ENCODE results near the gene BCAS3.

The BCAS3 gene

DNA sequence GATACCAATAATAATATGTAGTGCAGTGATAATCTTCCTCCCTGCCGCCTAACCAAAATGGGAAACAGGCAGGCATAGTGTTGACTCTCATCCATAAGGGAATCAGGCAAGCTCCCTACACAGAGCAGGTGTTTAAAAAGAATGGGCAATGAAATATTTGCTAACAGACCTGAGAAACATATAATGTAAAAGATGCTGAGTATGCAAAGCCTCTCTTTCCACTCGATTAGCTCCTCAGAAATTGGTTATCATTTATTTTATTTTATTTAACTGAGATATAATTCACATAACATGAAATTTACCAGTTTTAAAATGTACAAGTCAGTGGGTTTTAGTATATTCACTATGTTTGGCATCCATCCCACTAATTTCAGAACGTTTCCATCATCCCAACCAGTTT lies 404.3 kb downstream of the BCAS3 start:
- no peak for DNase-seq

- no peak for DNase-seq
Measured at GRCh38 chr17:61084260-61084659, 406.6 kb downstream of the BCAS3 start.

- no peak for DNase-seq
Measured at GRCh38 chr17:61087024-61087423, 409.4 kb downstream of the BCAS3 start.

DNA sequence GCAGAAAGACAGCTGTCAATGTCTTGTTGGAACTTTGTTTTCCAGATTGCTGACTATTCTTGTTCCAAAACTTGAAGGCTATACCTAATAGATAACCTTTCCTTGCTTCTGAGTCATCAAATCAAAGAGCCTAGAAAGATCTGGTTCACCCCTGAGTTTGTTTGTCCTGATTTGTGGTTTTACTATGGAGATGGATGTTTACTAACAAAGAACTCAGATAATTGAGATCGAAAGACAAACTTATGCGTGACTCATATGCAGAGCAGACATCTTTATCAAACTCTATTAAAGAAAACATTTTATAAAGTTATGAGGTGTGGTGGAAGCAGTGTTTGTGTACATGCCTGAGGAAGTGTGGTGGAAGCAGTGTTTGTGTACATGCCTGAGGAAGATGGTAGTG lies 410.9 kb downstream of the BCAS3 start:
- DNase-seq = no peak

GRCh38 chr17:61091096-61091495 lies 413.4 kb downstream of the BCAS3 start:
- no peak for DNase-seq

- DNase-seq = no peak
Measured at GRCh38 chr17:61097781-61098180, 420.1 kb downstream of the BCAS3 start.

- DNase-seq = no peak
Measured at GRCh38 chr17:61106354-61106753, 428.7 kb downstream of the BCAS3 start.

DNA sequence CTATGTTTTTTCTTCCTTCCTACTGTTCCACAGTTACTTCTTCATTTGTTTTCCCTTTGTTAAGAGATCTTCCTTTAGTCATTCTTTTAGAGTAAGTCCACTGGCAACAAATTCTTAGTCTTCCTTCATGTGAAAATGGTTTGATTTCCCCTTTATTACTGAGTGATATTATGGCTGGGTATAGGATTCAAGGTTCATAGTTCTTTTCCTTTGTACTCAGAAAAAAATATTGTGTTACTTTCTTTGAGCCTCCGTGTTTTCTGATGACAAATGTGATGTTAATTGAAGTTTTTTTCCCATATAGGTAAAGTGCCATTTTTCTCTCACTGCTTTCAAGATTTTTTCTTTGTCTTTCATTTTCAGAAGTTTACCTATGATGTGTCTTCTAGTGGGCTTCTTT lies 438.9 kb downstream of the BCAS3 start:
- DNase-seq = no peak

- DNase-seq = no peak
Measured at GRCh38 chr17:61117983-61118382, 440.3 kb downstream of the BCAS3 start.

GRCh38 chr17:61118871-61119270 lies 441.2 kb downstream of the BCAS3 start:
- DNase-seq = no peak

- no peak for DNase-seq
Measured at GRCh38 chr17:61122326-61122913, 444.8 kb downstream of the BCAS3 start.

GRCh38 chr17:61124562-61124961 lies 446.9 kb downstream of the BCAS3 start:
- no peak for DNase-seq

GRCh38 chr17:61126473-61127249 lies 449.0 kb downstream of the BCAS3 start:
- DNase-seq = no peak

DNA sequence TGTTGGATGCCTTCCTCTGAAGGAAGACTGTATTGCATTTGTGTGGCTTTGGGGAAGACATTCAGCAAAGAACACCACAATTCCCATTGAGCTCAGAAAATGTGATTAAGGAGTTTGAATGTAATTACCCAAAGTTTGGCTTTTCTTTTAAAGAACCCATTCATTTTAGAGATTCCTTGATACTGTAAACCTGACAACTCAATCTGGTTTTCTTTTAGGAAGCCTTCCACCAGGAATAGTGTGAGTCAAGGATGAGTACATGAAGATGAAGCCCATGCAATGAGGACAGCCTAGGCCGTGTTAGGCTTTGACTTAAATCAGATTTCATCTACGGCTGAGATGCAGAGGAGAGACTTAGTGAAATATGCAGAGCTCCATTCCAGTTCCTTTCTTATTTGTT lies 450.3 kb downstream of the BCAS3 start:
- DNase-seq = no peak

- no peak for DNase-seq
Measured at GRCh38 chr17:61128661-61129115, 451.0 kb downstream of the BCAS3 start.

DNA sequence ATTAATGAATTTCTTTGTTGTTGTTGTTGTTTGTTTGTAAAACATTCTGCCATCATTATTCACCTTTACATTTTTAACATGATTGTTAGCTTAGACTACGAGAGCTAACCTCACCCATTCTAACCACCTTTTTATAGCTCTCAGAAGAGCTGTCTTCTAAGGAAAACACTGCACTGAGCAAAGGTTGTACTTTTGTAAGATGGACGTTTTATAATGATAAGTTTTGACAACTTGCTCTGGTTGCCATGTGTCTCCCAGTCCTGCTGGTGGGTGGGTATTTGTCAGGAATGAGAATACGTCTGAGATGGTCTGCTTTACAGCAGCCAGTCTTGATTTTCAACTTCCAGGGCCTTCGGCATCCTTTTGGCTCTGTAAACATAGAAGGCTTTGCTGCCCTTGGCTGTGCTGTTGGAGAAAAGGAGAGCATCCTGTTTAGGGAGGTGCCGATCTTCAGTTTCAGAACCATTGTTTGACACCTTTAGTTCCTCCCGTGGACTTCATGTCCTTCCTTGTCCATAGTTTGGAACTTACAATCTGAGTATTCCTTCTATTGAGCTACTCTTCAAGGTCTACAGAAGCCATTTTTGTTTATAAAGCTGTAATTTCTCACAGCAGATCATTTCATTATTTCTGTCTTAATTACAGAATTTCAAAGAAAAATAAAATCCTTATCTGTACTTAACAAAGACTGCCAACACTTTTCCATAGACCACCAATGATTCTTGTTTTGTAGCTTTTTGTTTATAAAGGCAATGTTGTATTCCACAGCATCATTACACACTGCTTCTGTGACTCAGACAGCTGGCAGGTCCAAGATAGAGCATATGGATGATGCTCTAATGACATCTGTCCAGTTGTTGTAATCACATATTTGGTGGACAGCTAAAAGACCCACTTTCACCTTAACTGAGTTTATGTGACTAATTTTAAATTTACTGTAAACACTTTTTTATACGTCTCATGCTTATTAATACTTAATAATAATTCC lies 451.9 kb downstream of the BCAS3 start:
- no peak for DNase-seq

- DNase-seq = no peak
Measured at GRCh38 chr17:61130330-61130729, 452.7 kb downstream of the BCAS3 start.

DNA sequence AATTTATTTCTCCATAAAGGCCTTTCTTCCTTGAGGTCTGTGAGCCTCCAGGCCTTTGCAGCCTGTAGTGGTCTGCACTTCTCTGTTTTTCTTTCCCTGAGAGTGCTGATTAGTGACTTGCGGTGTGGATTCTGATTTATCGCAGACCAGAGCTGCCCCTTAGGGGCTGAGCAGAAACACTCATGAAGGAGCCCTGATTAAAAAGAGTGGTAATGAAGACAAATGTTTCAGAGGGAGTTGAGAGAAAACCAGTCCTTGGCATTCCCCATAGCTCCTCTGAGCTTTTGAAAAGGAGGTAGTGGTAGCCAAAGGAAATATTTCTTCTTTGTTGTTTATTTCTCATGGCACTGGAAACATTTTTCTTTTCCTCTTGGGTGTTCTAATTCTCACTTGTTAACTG lies 453.9 kb downstream of the BCAS3 start:
- DNase-seq = no peak

GRCh38 chr17:61132524-61132923 lies 454.9 kb downstream of the BCAS3 start:
- DNase-seq = no peak

- no peak for DNase-seq
Measured at GRCh38 chr17:61133853-61134252, 456.2 kb downstream of the BCAS3 start.

DNA sequence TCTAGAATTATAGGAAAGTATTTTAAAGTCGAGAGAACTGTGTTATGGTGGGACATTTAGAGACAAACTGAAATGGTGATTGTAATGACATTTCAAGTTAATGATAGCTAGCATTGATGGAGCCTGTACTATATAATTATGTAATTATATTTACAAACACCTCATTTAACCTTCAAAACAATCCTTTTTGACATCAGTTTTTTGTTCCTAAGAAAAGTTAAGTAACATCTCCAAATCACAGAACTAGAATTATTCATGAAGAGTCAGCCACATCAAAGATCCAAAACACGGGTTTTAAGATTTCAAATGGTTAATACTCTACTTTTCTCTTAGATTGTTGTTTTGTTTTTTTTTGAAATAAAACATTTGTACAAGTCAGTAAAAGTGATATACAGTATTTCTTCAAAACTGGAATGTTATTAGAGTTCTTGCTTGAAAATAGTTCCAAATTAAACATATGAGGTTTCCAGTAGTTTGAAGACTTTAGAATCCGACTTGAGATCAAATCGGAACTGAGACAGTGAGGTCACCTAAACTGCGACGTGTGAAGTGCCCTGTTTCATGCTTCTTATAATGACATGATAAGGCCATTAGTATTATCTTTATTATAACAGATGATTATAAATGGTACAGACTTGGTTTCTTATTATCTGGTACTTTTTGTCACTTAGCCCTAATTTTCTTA lies 457.0 kb downstream of the BCAS3 start:
- DNase-seq = no peak

- no peak for DNase-seq
Measured at GRCh38 chr17:61135782-61136181, 458.1 kb downstream of the BCAS3 start.

- DNase-seq = no peak
Measured at GRCh38 chr17:61136296-61136695, 458.6 kb downstream of the BCAS3 start.
